ENCODE data around the gene PRICKLE1. TPM values are rescaled to one million over a fixed set of nuclear protein-coding genes. Genes with fewer than 3 reads are reported as not detected.

PRICKLE1 gene
- total and polyA plus RNA-seq, 9 of the 15 experiments (the other 6 are each of a cell fraction or from before 2014, with no cell fraction given) = 0.22 to 0.85 (median 0.31) TPM

- no peaks in the 10 kb centered on the region for H3K9me3 ChIP-seq (replicated peaks; ENCODE audit: control insufficient read depth, insufficient read depth, low read depth, low read length)
- H3K4me3 ChIP-seq = peak overlapping the region; percentile 21; the same call in 1 of the 2 replicates
- peaks cover 12 to 38% of the 10 kb centered on the region in 2 experiments; a peak in 4 of 5 replicates for H3K4me1 ChIP-seq (replicated peaks in 1 of 2; ENCODE audit: control insufficient read depth in 2 of 2, insufficient read depth in 2 of 2, low read length in 2 of 2)
- H4K20me1 ChIP-seq (replicated peaks; ENCODE audit: control insufficient read depth, insufficient read depth, low read length) = no peaks in the 10 kb centered on the region
- TSS peak; percentile 32 for BruUV-seq (replicated peaks)
- H3K9me1 ChIP-seq (ENCODE audit: control insufficient read depth, insufficient read depth, low read length) = no peaks in the 10 kb centered on the region
- H3K27me3 ChIP-seq (ENCODE audit: control insufficient read depth in 2 of 2, insufficient read depth in 2 of 2, low read length in 2 of 2) = no peaks in the 10 kb centered on the region
- ATAC-seq (peak; percentile 85), FAIRE-seq (peak; percentile 92), DNase-seq (ENCODE audit: extremely low read depth in 1 of 4, low spot score in 3 of 4) (peak; percentile 42 to 81 (median 52))
- H3K27ac ChIP-seq (ENCODE audit: extremely low read depth, low read depth, low read length) = peak overlapping the region; percentile 91
- intact Hi-C loops (cut with micrococcal nuclease) = no loop called here
- 3% methylated on average over 7 of the region's 8 CpGs for WGBS (ENCODE audit: insufficient coverage, low coverage, missing lambda C conversion rate)
- POLR2A ChIA-PET = interaction anchor here (0.6 to 2.2 kb wide), 6 partner anchors 9 to 550 kb away, joined by 3 to 6 read pairs (median 3); no protein-coding TSS in a partner anchor
- H3K9ac ChIP-seq (ENCODE audit: insufficient read depth in 1 of 2, low read depth in 2 of 2, low read length in 2 of 2) = peak overlapping the region; percentile 65 to 80; a peak in 3 of 4 replicates
- CTCF ChIA-PET (ENCODE audit: low intra/inter-chr PET ratio) = no interaction called here
- H2AFZ ChIP-seq (ENCODE audit: low read depth, low read length) = peak overlapping the region; percentile 90
- in situ Hi-C loops (cut with MboI) = no loop called here
- H3K79me2 ChIP-seq (ENCODE audit: control insufficient read depth, insufficient read depth, low read length) = no peaks in the 10 kb centered on the region; the same call in 2 of the 3 replicates
- H3K4me2 ChIP-seq (ENCODE audit: insufficient read depth, low read length) = peak overlapping the region; percentile 73
- peaks cover 21% of the 10 kb centered on the region; the same call in 2 of the 3 replicates for H3K36me3 ChIP-seq (ENCODE audit: control insufficient read depth, insufficient read depth, low read length)
- TF ChIP-seq ZFP91 (CRISPR knock-in tag; IDR thresholded peaks at IDR 0.05) (no peak), CTCF (IDR thresholded peaks at IDR 0.05 in 2 of 3, conservative IDR thresholded peaks at IDR 0.05 in 1 of 3; ENCODE audit: insufficient read depth in 2 of 3, low read depth in 1 of 3, low read length in 3 of 3) (no peak), RCOR1 (IDR thresholded peaks at IDR 0.05; ENCODE audit: borderline replicate concordance in 1 of 2, low read depth in 2 of 2, low read length in 2 of 2) (peak; percentile 21 to 88; a peak in 3 of 4 replicates), TARDBP (IDR thresholded peaks at IDR 0.05) (no peak), ETV6 (IDR thresholded peaks at IDR 0.05; ENCODE audit: borderline replicate concordance in 1 of 2, low read depth in 2 of 2, low read length in 1 of 2) (peak; percentile 67 to 81; a peak in 2 of 4 replicates), ETV6 (CRISPR knock-in tag; IDR thresholded peaks at IDR 0.05; ENCODE audit: borderline replicate concordance) (no peak), HDAC6 (IDR thresholded peaks at IDR 0.05; ENCODE audit: low read depth, low read length) (no peak), SMARCC2 (IDR thresholded peaks at IDR 0.05; ENCODE audit: low read depth) (peak; percentile 81), UBTF (IDR thresholded peaks at IDR 0.05; ENCODE audit: borderline replicate concordance in 1 of 2, low read depth in 2 of 2, low read length in 2 of 2) (no peak), ZNF12 (CRISPR knock-in tag; IDR thresholded peaks at IDR 0.05) (no peak), LEF1 (IDR thresholded peaks at IDR 0.05) (peak; percentile 80), MITF (IDR thresholded peaks at IDR 0.05) (no peak), ZNF586 (CRISPR knock-in tag; conservative IDR thresholded peaks at IDR 0.05) (no peak)
Measured at GRCh38 chr12:42442888-42443287, 146.7 kb downstream of the PRICKLE1 start.
